ENCODE results near the gene SALL1. TPM values are rescaled to one million over a fixed set of nuclear protein-coding genes. Genes with fewer than 3 reads are reported as not detected.

Gene SALL1
- total RNA-seq, 2 donors from 2014 or later, result 122 to 172 TPM

DNA sequence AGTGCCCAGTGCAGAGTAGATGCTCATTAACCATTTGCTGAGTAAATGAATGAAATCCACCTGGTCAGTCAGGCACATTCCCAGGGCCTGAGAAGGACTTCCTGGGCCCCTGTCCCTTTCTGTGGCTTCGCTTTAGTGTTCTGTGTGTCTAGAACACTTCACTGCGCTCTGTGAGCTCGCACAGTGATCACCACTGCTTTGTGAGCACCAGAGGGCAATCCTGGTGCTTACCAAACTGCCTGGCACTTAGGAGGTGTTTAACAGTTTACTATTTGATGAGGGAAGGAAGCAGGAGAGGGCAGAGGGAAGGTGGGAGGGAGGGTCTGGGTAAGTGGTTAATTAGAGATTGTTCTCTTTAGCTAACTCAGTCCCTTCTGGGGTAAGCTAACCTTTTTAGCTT, 26.2 kb downstream of the SALL1 start:
- TF ChIP-seq, protein P1, sequence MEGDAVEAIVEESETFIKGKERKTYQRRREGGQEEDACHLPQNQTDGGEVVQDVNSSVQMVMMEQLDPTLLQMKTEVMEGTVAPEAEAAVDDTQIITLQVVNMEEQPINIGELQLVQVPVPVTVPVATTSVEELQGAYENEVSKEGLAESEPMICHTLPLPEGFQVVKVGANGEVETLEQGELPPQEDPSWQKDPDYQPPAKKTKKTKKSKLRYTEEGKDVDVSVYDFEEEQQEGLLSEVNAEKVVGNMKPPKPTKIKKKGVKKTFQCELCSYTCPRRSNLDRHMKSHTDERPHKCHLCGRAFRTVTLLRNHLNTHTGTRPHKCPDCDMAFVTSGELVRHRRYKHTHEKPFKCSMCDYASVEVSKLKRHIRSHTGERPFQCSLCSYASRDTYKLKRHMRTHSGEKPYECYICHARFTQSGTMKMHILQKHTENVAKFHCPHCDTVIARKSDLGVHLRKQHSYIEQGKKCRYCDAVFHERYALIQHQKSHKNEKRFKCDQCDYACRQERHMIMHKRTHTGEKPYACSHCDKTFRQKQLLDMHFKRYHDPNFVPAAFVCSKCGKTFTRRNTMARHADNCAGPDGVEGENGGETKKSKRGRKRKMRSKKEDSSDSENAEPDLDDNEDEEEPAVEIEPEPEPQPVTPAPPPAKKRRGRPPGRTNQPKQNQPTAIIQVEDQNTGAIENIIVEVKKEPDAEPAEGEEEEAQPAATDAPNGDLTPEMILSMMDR (conservative IDR thresholded peaks at IDR 0.05), result peak; percentile 33
- no peaks in the 10 kb centered on the region for H3K36me3 ChIP-seq (ENCODE audit: control insufficient read depth, insufficient read depth, low read length)
- no peak overlapping the region for H3K4me3 Mint-ChIP-seq
- no peak for DNase-seq
- peaks cover 45% of the 10 kb centered on the region for H3K4me1 Mint-ChIP-seq
- no peaks in the 10 kb centered on the region for H3K27me3 Mint-ChIP-seq (ENCODE audit: insufficient read depth)
- no peak overlapping the region for H3K4me3 ChIP-seq (ENCODE audit: low read length)
- no peaks in the 10 kb centered on the region for H3K9me3 Mint-ChIP-seq
- H3K4me1 ChIP-seq (ENCODE audit: control insufficient read depth, insufficient read depth, low read length), result peaks cover 9% of the 10 kb centered on the region
- no peak overlapping the region for H3K9ac ChIP-seq (ENCODE audit: extremely low read depth, low read length, poor library complexity, severe bottlenecking)
- H3K27me3 ChIP-seq (ENCODE audit: control insufficient read depth, insufficient read depth, low read length, poor library complexity, severe bottlenecking), result no peaks in the 10 kb centered on the region
- no peak overlapping the region for H3K27ac Mint-ChIP-seq
- no peak overlapping the region for H3K27ac ChIP-seq (ENCODE audit: low read depth, low read length)
- no peaks in the 10 kb centered on the region for H3K36me3 Mint-ChIP-seq (ENCODE audit: low read depth)
- no peaks in the 10 kb centered on the region for H3K9me3 ChIP-seq (ENCODE audit: control insufficient read depth, low read length)
- WGBS, 2 experiments (ENCODE audit: insufficient coverage in 1 of 2, insufficient read length in 1 of 2), result 96 to 100% methylated on average over 3 of the region's 3 CpGs

DNA sequence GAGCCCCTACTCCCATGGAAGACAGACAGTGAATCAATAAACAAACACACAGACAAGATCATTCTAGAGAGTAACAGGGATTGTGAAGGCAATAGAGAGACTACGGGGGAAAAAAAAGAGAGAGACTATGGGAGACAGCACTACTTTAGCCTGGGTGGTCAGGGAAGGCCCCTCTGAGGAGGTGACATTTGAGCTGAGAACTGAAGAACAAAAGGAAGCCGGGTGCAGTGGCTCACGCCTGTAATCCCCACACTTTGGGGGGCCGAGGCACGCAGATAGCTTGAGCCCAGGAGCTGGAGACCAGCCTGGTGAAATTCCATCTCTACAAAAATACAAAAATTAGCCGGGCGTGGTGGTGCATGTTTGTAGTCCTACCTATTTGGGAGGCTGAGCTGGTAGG, 29.2 kb downstream of the SALL1 start:
- Mint-ChIP-seq H3K4me1 (peaks cover 38% of the 10 kb centered on the region), H3K36me3 (ENCODE audit: low read depth) (no peaks in the 10 kb centered on the region), H3K27me3 (ENCODE audit: insufficient read depth) (peaks cover 3% of the 10 kb centered on the region), H3K27ac (no peak overlapping the region), H3K9me3 (no peaks in the 10 kb centered on the region), H3K4me3 (no peak overlapping the region)
- no peak for DNase-seq
- TF ChIP-seq, protein P1 (conservative IDR thresholded peaks at IDR 0.05), result no peak
- Histone ChIP-seq H3K4me1 (ENCODE audit: control insufficient read depth, insufficient read depth, low read length) (peaks cover 5% of the 10 kb centered on the region), H3K4me3 (ENCODE audit: low read length) (no peak overlapping the region), H3K9me3 (ENCODE audit: control insufficient read depth, low read length) (no peaks in the 10 kb centered on the region), H3K9ac (ENCODE audit: extremely low read depth, low read length, poor library complexity, severe bottlenecking) (no peak overlapping the region), H3K36me3 (ENCODE audit: control insufficient read depth, insufficient read depth, low read length) (no peaks in the 10 kb centered on the region), H3K27me3 (ENCODE audit: control insufficient read depth, insufficient read depth, low read length, poor library complexity, severe bottlenecking) (no peaks in the 10 kb centered on the region), H3K27ac (ENCODE audit: low read depth, low read length) (no peak overlapping the region)
- WGBS, 2 experiments (ENCODE audit: insufficient coverage in 1 of 2, insufficient read length in 1 of 2), result 46 to 56% methylated on average over 4 to 7 of the region's 7 CpGs

DNA sequence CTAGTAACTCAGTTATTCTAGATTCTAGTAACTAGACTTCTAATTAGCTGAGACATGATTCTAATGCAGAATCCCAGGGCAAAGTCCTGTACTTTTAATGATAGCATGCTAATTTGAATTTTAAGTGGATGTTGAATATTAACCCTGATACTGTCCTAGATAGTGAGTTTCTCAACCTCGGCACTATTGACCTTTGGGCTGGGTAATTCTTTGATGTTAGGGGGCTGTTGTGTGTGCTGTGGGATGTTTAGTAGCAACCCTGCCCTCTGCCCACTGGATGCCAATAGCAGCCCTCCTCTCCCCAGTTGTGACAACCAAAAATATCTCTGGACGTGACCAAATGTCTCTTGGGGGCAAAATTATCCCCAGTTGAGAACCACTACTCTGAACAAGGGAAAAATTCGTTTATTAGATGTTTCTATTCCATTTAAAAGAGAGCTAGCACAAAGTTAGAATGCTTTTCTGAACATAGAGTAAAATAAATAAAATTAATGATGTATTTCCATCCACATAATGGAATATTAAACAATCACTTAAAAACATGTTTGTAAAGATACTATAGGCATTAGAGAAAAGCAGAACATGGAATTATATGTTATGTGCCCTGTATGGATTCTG, 30.2 kb downstream of the SALL1 start:
- no peak overlapping the region for H3K27ac Mint-ChIP-seq
- H3K4me3 Mint-ChIP-seq, result no peak overlapping the region
- Histone ChIP-seq H3K4me1 (ENCODE audit: control insufficient read depth, insufficient read depth, low read length) (peaks cover 5% of the 10 kb centered on the region), H3K9me3 (ENCODE audit: control insufficient read depth, low read length) (no peaks in the 10 kb centered on the region), H3K27ac (ENCODE audit: low read depth, low read length) (no peak overlapping the region), H3K9ac (ENCODE audit: extremely low read depth, low read length, poor library complexity, severe bottlenecking) (no peak overlapping the region), H3K4me3 (ENCODE audit: low read length) (no peak overlapping the region), H3K36me3 (ENCODE audit: control insufficient read depth, insufficient read depth, low read length) (no peaks in the 10 kb centered on the region), H3K27me3 (ENCODE audit: control insufficient read depth, insufficient read depth, low read length, poor library complexity, severe bottlenecking) (no peaks in the 10 kb centered on the region)
- H3K9me3 Mint-ChIP-seq, result no peaks in the 10 kb centered on the region
- H3K4me1 Mint-ChIP-seq, result peaks cover 38% of the 10 kb centered on the region
- peaks cover 3% of the 10 kb centered on the region for H3K27me3 Mint-ChIP-seq (ENCODE audit: insufficient read depth)
- H3K36me3 Mint-ChIP-seq (ENCODE audit: low read depth), result no peaks in the 10 kb centered on the region
- TF ChIP-seq, protein P1 (conservative IDR thresholded peaks at IDR 0.05), result no peak
- 77% methylated on average over 2 of the region's 3 CpGs; no CpG with 5 or more reads in 1 of the 2 experiments for WGBS, 2 experiments (ENCODE audit: insufficient coverage in 1 of 2, insufficient read length in 1 of 2)
- DNase-seq, result no peak

All from endodermal cell (in vitro differentiated cells).